A549 (cell line): ENCODE measurements around the gene PNPLA1. TPM values are rescaled to one million over a fixed set of nuclear protein-coding genes. Genes with fewer than 3 reads are reported as not detected.
A peak's percentile ranks its signal among the peaks of the same experiment; 100 is the strongest.

ENCODE experiments used
- ATAC-seq, 2 experiments: fragments of 200-7000 bp in 1 of 2; fragments of >200 bp in 1 of 2; cut with Nextera tagmentation in 1 of 2; cut with Tn5 transposase in 1 of 2; 3 replicates each; pipeline versions ENCODE4 v1.8.0 to v1.9.1; 2018 to 2020; ENCODE audit warnings: mild to moderate bottlenecking in 1 of 2, moderate library complexity in 1 of 2
- CTCF ChIA-PET: fragments of 300-600 bp; sonication (Branson Sonifier 250); formaldehyde crosslinking; extraction: SDS; loops from one replicate; lab custom pipeline; 2021; ENCODE audit warnings: antibody characterized with exemption, inconsistent platforms; lab: Yijun Ruan, JAX
- POLR2A ChIA-PET: fragments of 350-600 bp; formaldehyde crosslinking; extraction: SDS; loops from one replicate; lab custom pipeline; 2021; ENCODE audit warnings: antibody characterized with exemption, inconsistent platforms; lab: Yijun Ruan, JAX
- DNase-seq, 2 experiments: peaks; one replicate each; pipeline versions ENCODE4 v3.0.0 to v3.0.0-alpha.2; 2011 to 2016; ENCODE audit warnings: low read depth in 1 of 2, low spot score in 1 of 2
- FAIRE-seq: peaks from 2 replicates; lab custom pipeline; 2011; peaks lifted over from hg19 to GRCh38; lab: Jason Lieb, UNC
- H3K27ac ChIP-seq, 2 experiments: fragments of >200 bp; sonication (Bioruptor Twin); formaldehyde crosslinking; 3 replicates each; pipeline ENCODE4 v1.5.1; 2016 to 2017
- H3K4me1 ChIP-seq: fragments of >200 bp; sonication (Bioruptor Twin); formaldehyde crosslinking; 3 replicates; pipeline ENCODE4 v1.6.1; 2016
- H3K4me2 ChIP-seq: fragments of >200 bp; sonication (Bioruptor Twin); formaldehyde crosslinking; 3 replicates; pipeline ENCODE4 v1.6.1; 2016
- H3K4me3 ChIP-seq: fragments of >200 bp; sonication (Bioruptor Twin); formaldehyde crosslinking; 3 replicates; pipeline ENCODE4 v1.5.1; 2016
- H3K9me3 ChIP-seq: fragments of >200 bp; sonication (Bioruptor Twin); formaldehyde crosslinking; 3 replicates; pipeline ENCODE4 v1.6.1; 2016
- CEBPB ChIP-seq, 2 experiments: fragments of >200 bp in 1 of 2; sonication (Bioruptor Twin) in 1 of 2; formaldehyde crosslinking in 1 of 2; IDR thresholded peaks; 2 replicates each; pipeline ENCODE4 v1.6.1; 2012 to 2016
- EHMT2 ChIP-seq: fragments of 200-600 bp; sonication (generic); IDR thresholded peaks from 2 replicates; pipeline ENCODE4 v1.6.1; 2016; ENCODE audit warnings: antibody characterized with exemption, low read depth, mild to moderate bottlenecking, moderate library complexity
- ESRRA ChIP-seq: fragments of 150-350 bp; IDR thresholded peaks from 2 replicates; pipeline ENCODE4 v1.6.1; 2014; ENCODE audit warnings: mild to moderate bottlenecking, low read length, borderline replicate concordance
- FOSL2 ChIP-seq, 2 experiments: fragments of 450-650 bp in 1 of 2; fragments of >200 bp in 1 of 2; sonication (Bioruptor Twin) in 1 of 2; formaldehyde crosslinking; IDR thresholded peaks; 2 replicates each; pipeline versions ENCODE4 v1.5.0 to v1.6.1; 2016 to 2020; ENCODE audit warnings: mild to moderate bottlenecking in 1 of 2, moderate library complexity in 1 of 2
- HDAC2 ChIP-seq: fragments of 200-600 bp; sonication (generic); IDR thresholded peaks from 2 replicates; pipeline ENCODE4 v1.6.1; 2016
- HEYL ChIP-seq: fragments of 250-450 bp; sonication (Bioruptor Pico); IDR thresholded peaks from 2 replicates; pipeline ENCODE4 v1.8.0; 2021; ENCODE audit warnings: mild to moderate bottlenecking, moderate library complexity
- HOXA7 ChIP-seq: fragments of 250-450 bp; sonication (Bioruptor Pico); IDR thresholded peaks from 2 replicates; pipeline ENCODE4 v1.5.0; 2020; ENCODE audit warnings: mild to moderate bottlenecking, moderate library complexity
- JUNB ChIP-seq: fragments of >200 bp; sonication (Bioruptor Twin); formaldehyde crosslinking; IDR thresholded peaks from 2 replicates; pipeline ENCODE4 v1.6.1; 2016
- KDM1A ChIP-seq: fragments of 200-600 bp; sonication (generic); IDR thresholded peaks from 2 replicates; pipeline ENCODE4 v1.6.1; 2016; ENCODE audit warnings: low read depth, mild to moderate bottlenecking
- MAFK ChIP-seq: fragments of 450-650 bp; IDR thresholded peaks from 2 replicates; pipeline ENCODE4 v1.6.1; 2014; ENCODE audit not compliant: partially characterized antibody
- NFE2L2 ChIP-seq: fragments of 150-350 bp; conservative IDR thresholded peaks from 2 replicates; pipeline ENCODE4 v1.6.1; 2014; ENCODE audit warnings: low read length
- NPAS2 ChIP-seq: fragments of 250-450 bp; sonication (Bioruptor Pico); IDR thresholded peaks from 2 replicates; pipeline ENCODE4 v1.8.0; 2022; ENCODE audit warnings: mild to moderate bottlenecking, moderate library complexity, borderline replicate concordance
- RFX5 ChIP-seq: fragments of 450-650 bp; IDR thresholded peaks from 2 replicates; pipeline ENCODE4 v1.7.1; 2014; ENCODE audit warnings: antibody characterized with exemption, mild to moderate bottlenecking, moderate library complexity
- RNF2 ChIP-seq: fragments of 200-600 bp; sonication (generic); IDR thresholded peaks from 2 replicates; pipeline ENCODE4 v1.6.1; 2016; ENCODE audit warnings: low read depth, mild to moderate bottlenecking, antibody characterized with exemption, moderate library complexity, borderline replicate concordance
- SMC3 ChIP-seq: fragments of >200 bp; sonication (Bioruptor Twin); formaldehyde crosslinking; IDR thresholded peaks from 3 replicates; pipeline ENCODE4 v1.6.1; 2018; ENCODE audit warnings: inconsistent platforms
- SREBF2 ChIP-seq: fragments of 450-650 bp; IDR thresholded peaks from 2 replicates; pipeline ENCODE4 v1.6.1; 2014; ENCODE audit warnings: mild to moderate bottlenecking, moderate library complexity
- TFCP2L1 ChIP-seq: fragments of 250-450 bp; sonication (Bioruptor Pico); IDR thresholded peaks from 2 replicates; pipeline ENCODE4 v1.5.0; 2021; ENCODE audit warnings: mild to moderate bottlenecking
- TP53 ChIP-seq: fragments of 250-450 bp; sonication (Bioruptor Pico); IDR thresholded peaks from 2 replicates; pipeline ENCODE4 v1.5.0; 2021; ENCODE audit warnings: mild to moderate bottlenecking, moderate library complexity
- ZC3H11A ChIP-seq: fragments of 450-650 bp; IDR thresholded peaks from 2 replicates; pipeline ENCODE4 v1.6.1; 2014; ENCODE audit warnings: antibody characterized with exemption, mild to moderate bottlenecking
- ZSCAN20 ChIP-seq: fragments of 250-450 bp; sonication (Bioruptor Pico); IDR thresholded peaks from 2 replicates; pipeline ENCODE4 v1.8.0; 2022; ENCODE audit warnings: mild to moderate bottlenecking, moderate library complexity
- WGBS: methylation state at CpG from one replicate; pipeline ENCODE4 v1.1.6; 2017; ENCODE audit errors: missing lambda C conversion rate; 5-methylcytosine and 5-hydroxymethylcytosine counted together
- polyA plus RNA-seq, 4 experiments: library from polyadenylated mRNA; depleted of rRNA in 3 of 4; stranded (reverse); fragments of >200 nt; fragmentation: RNase III in 1 of 4; extraction: RNeasy Plus Mini Kit Qiagen cat#74134 plus additional on column Dnase treatment in 1 of 4; gene quantifications; 2 replicates in 3 of 4; 3 replicates in 1 of 4; pipeline ENCODE4 v1.2.3, GENCODE V29; 2011 to 2017
- TF ChIP-seq, protein P1 (sequence below): fragments of 250-450 bp; sonication (Bioruptor Pico); IDR thresholded peaks from 2 replicates; pipeline ENCODE4 v1.5.0; 2020; ENCODE audit warnings: low read depth, mild to moderate bottlenecking, moderate library complexity
- TF ChIP-seq, protein P2 (sequence below): IDR thresholded peaks from 2 replicates; pipeline ENCODE4 v1.6.1; 2012; ENCODE audit warnings: low read depth, borderline replicate concordance
- TF ChIP-seq, protein P3 (sequence below): IDR thresholded peaks from 2 replicates; pipeline ENCODE4 v1.6.1; 2012

The PNPLA1 gene
- polyA plus RNA-seq, 2 of the 4 experiments (the other 2 are of a cell fraction) = 0.09 TPM; not detected in 1

DNA sequence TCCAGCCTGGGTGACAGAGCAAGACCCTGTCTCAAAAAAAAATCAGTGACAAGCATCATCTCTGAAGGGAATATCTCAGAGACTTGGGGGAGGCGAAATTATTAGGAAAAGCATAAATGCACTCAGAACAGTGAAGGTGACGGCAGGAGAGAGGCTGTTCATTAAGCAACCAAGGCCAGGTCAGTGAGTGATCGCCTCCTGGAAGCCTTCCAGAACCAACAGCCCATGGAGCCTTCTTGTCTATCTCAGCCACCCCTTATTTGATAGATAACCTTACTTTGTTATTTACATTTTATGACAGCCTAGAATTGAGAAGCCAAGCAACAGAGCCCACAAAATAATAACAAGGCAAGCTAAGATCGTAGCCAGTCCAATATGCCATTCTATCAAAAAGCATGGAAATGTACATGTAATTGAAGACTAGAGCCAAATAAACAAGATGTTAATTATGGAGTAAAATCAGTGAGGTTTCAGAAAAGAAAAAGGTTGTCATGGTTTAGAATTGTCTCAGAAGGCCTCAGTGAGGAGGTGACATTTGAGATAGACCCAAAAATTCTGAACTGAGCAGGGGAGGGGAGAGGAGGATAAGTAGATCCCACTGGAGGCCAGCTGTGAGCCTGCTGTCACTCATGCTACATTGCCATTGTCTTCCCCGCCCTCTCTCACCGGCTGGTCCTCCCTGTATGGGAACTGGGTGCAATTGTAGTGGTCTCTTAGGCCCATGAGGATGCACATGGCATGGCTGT, 49.0 kb downstream of the PNPLA1 start (continued):
- TF ChIP-seq, protein P1, sequence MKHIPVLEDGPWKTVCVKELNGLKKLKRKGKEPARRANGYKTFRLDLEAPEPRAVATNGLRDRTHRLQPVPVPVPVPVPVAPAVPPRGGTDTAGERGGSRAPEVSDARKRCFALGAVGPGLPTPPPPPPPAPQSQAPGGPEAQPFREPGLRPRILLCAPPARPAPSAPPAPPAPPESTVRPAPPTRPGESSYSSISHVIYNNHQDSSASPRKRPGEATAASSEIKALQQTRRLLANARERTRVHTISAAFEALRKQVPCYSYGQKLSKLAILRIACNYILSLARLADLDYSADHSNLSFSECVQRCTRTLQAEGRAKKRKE (CRISPR knock-in tag) = no peak
- TF ChIP-seq, protein P2, sequence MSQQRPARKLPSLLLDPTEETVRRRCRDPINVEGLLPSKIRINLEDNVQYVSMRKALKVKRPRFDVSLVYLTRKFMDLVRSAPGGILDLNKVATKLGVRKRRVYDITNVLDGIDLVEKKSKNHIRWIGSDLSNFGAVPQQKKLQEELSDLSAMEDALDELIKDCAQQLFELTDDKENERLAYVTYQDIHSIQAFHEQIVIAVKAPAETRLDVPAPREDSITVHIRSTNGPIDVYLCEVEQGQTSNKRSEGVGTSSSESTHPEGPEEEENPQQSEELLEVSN = no peak

DNA sequence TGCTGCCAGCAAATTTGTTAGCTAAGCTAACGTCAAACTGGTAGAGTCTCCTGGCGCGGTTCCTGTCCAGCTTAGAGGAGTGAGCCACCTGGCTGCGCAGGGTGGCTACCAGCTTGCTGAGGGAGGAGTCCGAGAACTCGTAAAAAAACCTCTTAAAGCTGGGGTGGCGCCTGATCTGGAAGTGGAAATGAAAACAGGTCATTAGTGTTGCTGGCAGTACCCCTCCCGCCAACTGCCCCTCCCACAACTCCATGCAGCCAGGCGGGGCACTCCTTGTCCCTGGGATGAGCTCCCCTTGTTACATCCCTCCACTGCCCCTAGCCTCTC, 49.5 kb downstream of the PNPLA1 start:
- DNase-seq (no peak), ATAC-seq (no peak), FAIRE-seq (no peak)
- no peaks in the 10 kb centered on the region for H3K9me3 ChIP-seq
- H3K4me3 ChIP-seq = no peak overlapping the region
- H3K4me2 ChIP-seq = no peak overlapping the region
- 82% methylated on average over 7 of the region's 9 CpGs for WGBS
- POLR2A ChIA-PET = no interaction called here
- CTCF ChIA-PET = interaction anchor here (0.7 to 1.2 kb wide), 4 partner anchors 10 to 74 kb away, joined by 3 to 4 read pairs (median 4); no protein-coding TSS in a partner anchor
- no peak for TF ChIP-seq SREBF2
- TF ChIP-seq HDAC2 = no peak
- TF ChIP-seq JUNB = no peak
- no peak for TF ChIP-seq NFE2L2
- no peak for TF ChIP-seq KDM1A
- no peak for TF ChIP-seq CEBPB (IDR thresholded peaks at IDR 0.05)
- TF ChIP-seq RNF2 = no peak
- no peak for TF ChIP-seq ESRRA
- TF ChIP-seq HOXA7 = no peak
- no peak for TF ChIP-seq HEYL (CRISPR knock-in tag)
- TF ChIP-seq MAFK = no peak
- TF ChIP-seq FOSL2 (IDR thresholded peaks at IDR 0.05) = no peak
- no peak for TF ChIP-seq FOSL2 (CRISPR knock-in tag; IDR thresholded peaks at IDR 0.05)
- no peak for TF ChIP-seq NPAS2
- TF ChIP-seq TFCP2L1 (CRISPR knock-in tag) = no peak
- no peak for TF ChIP-seq ZC3H11A
- TF ChIP-seq ZSCAN20 = no peak
- TF ChIP-seq EHMT2 = no peak
- no peak overlapping the region for H3K27ac ChIP-seq
- no peaks in the 10 kb centered on the region for H3K4me1 ChIP-seq

DNA sequence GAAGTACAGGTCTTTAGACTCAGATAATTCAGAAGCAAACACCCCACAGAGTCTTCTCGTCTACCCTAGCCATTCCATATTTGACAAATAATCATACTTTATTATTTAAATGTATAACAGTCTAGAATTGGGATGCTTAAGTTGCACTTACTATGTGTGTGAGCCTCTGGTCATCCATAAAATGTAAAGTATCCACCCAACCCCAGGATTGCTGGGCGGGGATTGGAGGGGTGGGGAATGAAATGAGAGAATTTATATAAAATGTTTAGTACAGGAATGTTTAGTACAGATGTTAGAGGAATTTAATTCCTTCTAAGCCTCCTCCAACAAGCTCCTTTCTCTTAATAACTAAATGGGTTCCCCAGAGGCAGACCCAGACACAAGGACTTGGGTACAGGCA, 50.0 kb downstream of the PNPLA1 start:
- Histone ChIP-seq H3K27ac (no peak overlapping the region), H3K9me3 (no peaks in the 10 kb centered on the region), H3K4me1 (no peaks in the 10 kb centered on the region), H3K4me3 (no peak overlapping the region), H3K4me2 (no peak overlapping the region)
- CTCF ChIA-PET = interaction anchor here (0.7 to 1.2 kb wide), 5 partner anchors 9 to 75 kb away, joined by 3 to 4 read pairs (median 3); no protein-coding TSS in a partner anchor
- TF ChIP-seq, protein P3, sequence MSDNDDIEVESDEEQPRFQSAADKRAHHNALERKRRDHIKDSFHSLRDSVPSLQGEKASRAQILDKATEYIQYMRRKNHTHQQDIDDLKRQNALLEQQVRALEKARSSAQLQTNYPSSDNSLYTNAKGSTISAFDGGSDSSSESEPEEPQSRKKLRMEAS = no peak
- TF ChIP-seq TFCP2L1 (CRISPR knock-in tag) (no peak), TP53 (CRISPR knock-in tag) (no peak)
- WGBS = 81% methylated on average over 2 of the region's 2 CpGs
- FAIRE-seq (no peak), ATAC-seq (no peak), DNase-seq (no peak)
- POLR2A ChIA-PET = no interaction called here

DNA sequence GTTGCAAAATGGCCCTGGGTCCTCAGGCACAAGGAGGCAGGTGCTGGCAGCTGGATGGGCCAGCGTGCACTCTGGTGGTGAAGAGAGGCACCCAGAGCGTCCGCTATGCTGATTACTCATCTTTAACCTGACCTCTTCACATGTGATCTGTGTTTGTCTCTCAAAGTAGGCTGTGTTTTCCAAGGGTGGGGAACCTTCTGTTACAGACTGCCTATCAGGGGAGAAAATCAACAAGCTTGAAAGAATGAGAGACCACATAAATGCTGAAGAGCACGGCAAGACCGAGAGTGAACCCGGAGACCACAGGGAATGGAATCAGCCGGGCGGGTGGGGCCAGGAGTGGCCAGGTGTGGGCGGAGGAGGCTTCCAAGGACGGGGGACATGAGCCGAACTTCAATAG, 50.6 kb downstream of the PNPLA1 start:
- H3K4me2 ChIP-seq = 0 out of 3 replicates have a peak overlapping the region, but pooled peaks have one; percentile 32
- TF ChIP-seq RFX5 (no peak), HOXA7 (no peak), SMC3 (no peak)
- TF ChIP-seq, all 56 proteins: peak for 0
- H3K27ac ChIP-seq = no peak overlapping the region
- H3K4me1 ChIP-seq = no peaks in the 10 kb centered on the region
- no peak for FAIRE-seq
- ChIA-PET CTCF (interaction anchor here (0.6 to 1.1 kb wide), 4 partner anchors 8 to 21 kb away, joined by 3 to 4 read pairs (median 3); no protein-coding TSS in a partner anchor), POLR2A (no interaction called here)
- 48% methylated on average over 11 of the region's 11 CpGs for WGBS
- peak; percentile 67 to 68; a peak in 5 of 6 replicates for ATAC-seq
- no peaks in the 10 kb centered on the region for H3K9me3 ChIP-seq
- DNase-seq = peak in 1 of 2 experiments; percentile 6
- H3K4me3 ChIP-seq = no peak overlapping the region
